ENCODE results near the gene TCAF1.
"Not testable (repeated sequence)": the region's sequence is repeated elsewhere in the genome, so short reads cannot be mapped to it uniquely, and the experiment has no call there.

DNA sequence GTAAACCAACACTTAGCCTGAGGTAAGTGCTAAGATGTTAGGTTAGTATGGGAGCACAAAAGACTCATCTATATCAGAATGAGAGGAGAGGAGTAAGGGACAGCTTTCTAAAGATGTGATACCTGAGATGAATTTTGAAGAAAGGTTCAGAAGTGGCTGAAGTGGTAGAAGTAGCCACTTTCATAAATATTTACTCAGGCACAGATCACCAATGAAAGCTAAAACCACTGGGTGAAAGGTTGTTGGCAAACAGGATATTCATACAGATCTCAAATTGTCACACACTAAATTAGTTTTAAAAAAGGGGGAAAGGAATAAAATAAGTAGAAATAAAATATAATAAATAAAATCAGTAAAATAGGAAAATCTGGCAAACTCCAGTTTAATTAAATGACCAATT, 30.4 kb downstream of the TCAF1 start:
- not testable (repeated sequence) for TF ChIP-seq YY1 (IDR thresholded peaks at IDR 0.05; ENCODE audit: extremely low read depth, insufficient replicate concordance, low read depth, low read length); MAX (IDR thresholded peaks at IDR 0.05); POLR2AphosphoS5 (IDR thresholded peaks at IDR 0.05; ENCODE audit: low read depth, low read length)
- TF ChIP-seq, protein P1, sequence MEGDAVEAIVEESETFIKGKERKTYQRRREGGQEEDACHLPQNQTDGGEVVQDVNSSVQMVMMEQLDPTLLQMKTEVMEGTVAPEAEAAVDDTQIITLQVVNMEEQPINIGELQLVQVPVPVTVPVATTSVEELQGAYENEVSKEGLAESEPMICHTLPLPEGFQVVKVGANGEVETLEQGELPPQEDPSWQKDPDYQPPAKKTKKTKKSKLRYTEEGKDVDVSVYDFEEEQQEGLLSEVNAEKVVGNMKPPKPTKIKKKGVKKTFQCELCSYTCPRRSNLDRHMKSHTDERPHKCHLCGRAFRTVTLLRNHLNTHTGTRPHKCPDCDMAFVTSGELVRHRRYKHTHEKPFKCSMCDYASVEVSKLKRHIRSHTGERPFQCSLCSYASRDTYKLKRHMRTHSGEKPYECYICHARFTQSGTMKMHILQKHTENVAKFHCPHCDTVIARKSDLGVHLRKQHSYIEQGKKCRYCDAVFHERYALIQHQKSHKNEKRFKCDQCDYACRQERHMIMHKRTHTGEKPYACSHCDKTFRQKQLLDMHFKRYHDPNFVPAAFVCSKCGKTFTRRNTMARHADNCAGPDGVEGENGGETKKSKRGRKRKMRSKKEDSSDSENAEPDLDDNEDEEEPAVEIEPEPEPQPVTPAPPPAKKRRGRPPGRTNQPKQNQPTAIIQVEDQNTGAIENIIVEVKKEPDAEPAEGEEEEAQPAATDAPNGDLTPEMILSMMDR (IDR thresholded peaks at IDR 0.05 in 2 of 3, conservative IDR thresholded peaks at IDR 0.05 in 1 of 3; ENCODE audit: borderline replicate concordance in 1 of 3, insufficient read depth in 1 of 3, low read depth in 2 of 3, low read length in 2 of 3), result not testable (repeated sequence)
